ENCODE measurements around the gene FIGN. TPM values are rescaled to one million over a fixed set of nuclear protein-coding genes. Genes with fewer than 3 reads are reported as not detected.

Gene FIGN
- total RNA-seq, 3 donors from 2014 or later (not counting 1 experiment from before 2014, with no cell fraction given) = not detected

DNA sequence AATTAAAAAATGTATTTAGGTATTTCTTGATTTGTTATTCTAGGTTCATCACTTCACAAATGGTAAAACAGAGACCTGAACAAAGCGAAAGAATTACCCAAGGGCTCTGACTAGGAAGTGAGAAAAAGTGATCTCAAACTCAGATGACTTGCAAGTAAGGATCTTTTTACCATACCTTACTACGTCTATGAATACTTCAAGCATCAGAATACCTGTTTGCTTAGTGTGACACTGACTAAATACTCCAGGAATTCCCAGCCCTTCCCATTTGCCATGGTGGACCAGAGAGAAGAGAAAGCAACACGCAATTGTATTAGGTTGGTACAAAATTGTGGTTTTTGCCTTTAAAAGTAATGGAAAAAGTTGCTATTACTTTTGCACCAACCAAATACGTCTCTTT lies 35.8 kb upstream of the FIGN start:
- no peaks in the 10 kb centered on the region for H3K27me3 Mint-ChIP-seq (ENCODE audit: low read depth in 2 of 2)
- 80% methylated on average over 2 of the region's 4 CpGs for WGBS (ENCODE audit: insufficient coverage)
- intact Hi-C loops (cut with micrococcal nuclease) = no loop called here

DNA sequence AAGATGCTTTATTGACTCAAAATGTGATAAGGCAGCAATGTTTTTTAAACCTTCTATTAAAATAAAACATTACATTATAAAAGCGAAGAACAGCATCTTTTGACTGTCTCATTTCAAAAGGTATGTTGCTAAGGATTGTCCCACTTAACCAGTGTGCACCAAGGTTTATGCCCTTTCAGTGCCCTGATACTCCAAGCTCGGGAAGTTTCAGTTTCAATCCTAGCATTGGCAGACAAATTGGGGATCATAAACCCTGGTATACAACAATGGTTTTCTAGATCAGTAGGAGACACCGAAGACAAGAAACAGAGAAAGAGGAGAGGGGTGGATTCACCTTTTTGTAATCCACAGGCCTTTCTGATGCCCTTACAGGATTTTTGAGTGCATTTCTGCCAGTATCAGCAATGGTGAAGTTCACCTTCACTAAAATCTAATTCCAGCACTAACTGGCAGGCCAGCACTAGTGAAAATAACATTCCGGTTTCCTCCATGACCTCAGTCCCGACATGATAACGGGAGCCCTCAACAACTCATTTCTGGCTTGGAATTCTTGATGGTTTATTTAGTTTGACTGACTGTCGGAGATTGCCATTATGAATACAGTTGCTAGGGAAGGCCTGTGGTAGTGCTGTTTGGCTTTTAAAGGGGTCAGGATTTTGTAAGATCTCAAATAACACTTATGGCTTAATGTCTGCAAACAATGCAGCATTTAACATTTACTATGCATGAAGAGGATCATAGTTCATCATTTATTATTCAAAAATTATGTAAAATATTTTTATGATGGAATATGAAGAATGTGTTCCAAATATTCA lies 33.3 kb upstream of the FIGN start:
- peaks cover 12 to 14% of the 10 kb centered on the region in 2 donors for H3K9me3 Mint-ChIP-seq

More for the DNA sequence above, 35.8 kb upstream of the FIGN start:
- Mint-ChIP-seq H3K9me3 (peaks cover 11 to 13% of the 10 kb centered on the region in 2 donors), H3K36me3 (no peaks in the 10 kb centered on the region), H3K27ac (no peak overlapping the region), H3K4me1 (no peaks in the 10 kb centered on the region), H3K4me3 (no peak overlapping the region)
- no peaks in the 10 kb centered on the region for H3K4me1 ChIP-seq (ENCODE audit: control insufficient read depth, insufficient read depth, low read length)
- no peaks in the 10 kb centered on the region for H3K9me3 ChIP-seq (ENCODE audit: control insufficient read depth, insufficient read depth, low read length)
- H3K36me3 ChIP-seq (ENCODE audit: control insufficient read depth, insufficient read depth, low read length) = no peaks in the 10 kb centered on the region
- no peak for DNase-seq
- H3K4me3 ChIP-seq (ENCODE audit: low read length) = no peak overlapping the region
- no peak overlapping the region for H3K27ac ChIP-seq (ENCODE audit: low read length)
- H3K27me3 ChIP-seq (ENCODE audit: control insufficient read depth, insufficient read depth, low read length) = no peaks in the 10 kb centered on the region
- ATAC-seq = no peak
- TF ChIP-seq, protein P1, sequence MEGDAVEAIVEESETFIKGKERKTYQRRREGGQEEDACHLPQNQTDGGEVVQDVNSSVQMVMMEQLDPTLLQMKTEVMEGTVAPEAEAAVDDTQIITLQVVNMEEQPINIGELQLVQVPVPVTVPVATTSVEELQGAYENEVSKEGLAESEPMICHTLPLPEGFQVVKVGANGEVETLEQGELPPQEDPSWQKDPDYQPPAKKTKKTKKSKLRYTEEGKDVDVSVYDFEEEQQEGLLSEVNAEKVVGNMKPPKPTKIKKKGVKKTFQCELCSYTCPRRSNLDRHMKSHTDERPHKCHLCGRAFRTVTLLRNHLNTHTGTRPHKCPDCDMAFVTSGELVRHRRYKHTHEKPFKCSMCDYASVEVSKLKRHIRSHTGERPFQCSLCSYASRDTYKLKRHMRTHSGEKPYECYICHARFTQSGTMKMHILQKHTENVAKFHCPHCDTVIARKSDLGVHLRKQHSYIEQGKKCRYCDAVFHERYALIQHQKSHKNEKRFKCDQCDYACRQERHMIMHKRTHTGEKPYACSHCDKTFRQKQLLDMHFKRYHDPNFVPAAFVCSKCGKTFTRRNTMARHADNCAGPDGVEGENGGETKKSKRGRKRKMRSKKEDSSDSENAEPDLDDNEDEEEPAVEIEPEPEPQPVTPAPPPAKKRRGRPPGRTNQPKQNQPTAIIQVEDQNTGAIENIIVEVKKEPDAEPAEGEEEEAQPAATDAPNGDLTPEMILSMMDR (IDR thresholded peaks at IDR 0.05) = no peak

DNA sequence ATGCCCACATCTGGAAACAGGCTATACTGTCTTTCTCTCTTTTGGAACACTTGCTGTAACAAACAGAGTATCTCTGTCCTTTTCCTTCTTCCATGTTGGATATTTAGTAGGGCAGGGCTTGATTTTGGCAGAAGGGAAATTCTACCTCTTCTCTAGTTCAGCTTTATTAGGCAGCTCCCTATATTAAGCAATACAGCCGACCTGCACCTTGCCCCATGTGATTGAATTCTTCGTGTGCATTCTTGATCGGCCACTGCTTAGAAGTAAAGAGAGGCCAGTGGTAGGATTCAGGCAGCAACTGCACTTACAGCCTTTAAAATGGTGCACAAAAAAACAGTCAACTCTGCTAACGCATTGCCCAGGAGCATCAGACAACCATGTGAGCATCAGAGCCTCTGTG lies 31.3 kb upstream of the FIGN start:
- Histone ChIP-seq H3K27me3 (ENCODE audit: control insufficient read depth, insufficient read depth, low read length) (no peaks in the 10 kb centered on the region), H3K4me3 (ENCODE audit: low read length) (no peak overlapping the region), H3K27ac (ENCODE audit: low read length) (no peak overlapping the region), H3K36me3 (ENCODE audit: control insufficient read depth, insufficient read depth, low read length) (no peaks in the 10 kb centered on the region), H3K9me3 (ENCODE audit: control insufficient read depth, insufficient read depth, low read length) (no peaks in the 10 kb centered on the region), H3K4me1 (ENCODE audit: control insufficient read depth, insufficient read depth, low read length) (no peaks in the 10 kb centered on the region)
- Mint-ChIP-seq H3K4me1 (no peaks in the 10 kb centered on the region), H3K4me3 (no peak overlapping the region), H3K27me3 (ENCODE audit: low read depth in 2 of 2) (no peaks in the 10 kb centered on the region), H3K36me3 (no peaks in the 10 kb centered on the region), H3K9me3 (peaks cover 11% of the 10 kb centered on the region in 2 donors), H3K27ac (no peak overlapping the region)
- WGBS (ENCODE audit: insufficient coverage) = 93% methylated on average over 4 of the region's 4 CpGs
- intact Hi-C loops (cut with micrococcal nuclease) = no loop called here
- ATAC-seq = no peak
- TF ChIP-seq, protein P1 (IDR thresholded peaks at IDR 0.05) = no peak
- no peak for DNase-seq

More for the DNA sequence above, 33.3 kb upstream of the FIGN start:
- H3K4me3 ChIP-seq (ENCODE audit: low read length) = no peak overlapping the region
- TF ChIP-seq, protein P1 (IDR thresholded peaks at IDR 0.05) = no peak
- no peaks in the 10 kb centered on the region for H3K27me3 ChIP-seq (ENCODE audit: control insufficient read depth, insufficient read depth, low read length)
- Mint-ChIP-seq H3K27me3 (ENCODE audit: low read depth in 2 of 2) (no peaks in the 10 kb centered on the region), H3K4me3 (no peak overlapping the region), H3K36me3 (no peaks in the 10 kb centered on the region), H3K27ac (no peak overlapping the region), H3K4me1 (no peaks in the 10 kb centered on the region)
- ATAC-seq = no peak
- H3K27ac ChIP-seq (ENCODE audit: low read length) = no peak overlapping the region
- intact Hi-C loops (cut with micrococcal nuclease) = no loop called here
- no peaks in the 10 kb centered on the region for H3K9me3 ChIP-seq (ENCODE audit: control insufficient read depth, insufficient read depth, low read length)
- 90% methylated on average over 7 of the region's 7 CpGs for WGBS (ENCODE audit: insufficient coverage)
- H3K36me3 ChIP-seq (ENCODE audit: control insufficient read depth, insufficient read depth, low read length) = no peaks in the 10 kb centered on the region
- no peaks in the 10 kb centered on the region for H3K4me1 ChIP-seq (ENCODE audit: control insufficient read depth, insufficient read depth, low read length)
- no peak for DNase-seq

Data from natural killer cell (primary cell).